Urinary bladder (tissue), 4 donors: ENCODE data around the gene PPARA. TPM values are rescaled to one million over a fixed set of nuclear protein-coding genes. Genes with fewer than 3 reads are reported as not detected.

Source experiments
- DNase-seq: peaks from one replicate; pipeline ENCODE4 v3.0.0-alpha.2; 2015; ENCODE audit errors: extremely low spot score
- H3K27ac ChIP-seq: one replicate; pipeline ENCODE4 v1.5.1; 2013; ENCODE audit warnings: low read depth, mild to moderate bottlenecking, moderate library complexity
- H3K36me3 ChIP-seq: one replicate; pipeline ENCODE4 v1.6.1; 2013; ENCODE audit warnings: mild to moderate bottlenecking, moderate library complexity; ENCODE audit not compliant: insufficient read depth
- H3K4me1 ChIP-seq: one replicate; pipeline ENCODE4 v1.6.1; 2013; ENCODE audit warnings: mild to moderate bottlenecking, moderate library complexity; ENCODE audit not compliant: insufficient read depth
- H3K4me3 ChIP-seq: one replicate; pipeline ENCODE4 v1.5.1; 2013; ENCODE audit warnings: low read depth, low read length
- WGBS: extraction: QIAGEN DNeasy Blood & Tissue Kit; methylation state at CpG from one replicate; pipeline ENCODE4 v1.1.7; 2013; 5-methylcytosine and 5-hydroxymethylcytosine counted together
- polyA plus RNA-seq: library from polyadenylated mRNA; stranded (reverse); fragments of 200-250 nt; gene quantifications from one replicate; pipeline ENCODE4 v1.2.3, GENCODE V29; 2013
- total RNA-seq: library from RNA; depleted of rRNA; stranded (reverse); fragments of >200 nt; gene quantifications from one replicate; pipeline ENCODE4 v1.2.3, GENCODE V29; 2014
- donor health status: healthy with polysubstance abuse.
- donor health status: healthy.

The PPARA gene
- total and polyA plus RNA-seq, 2 donors = 12.5 to 22.8 TPM

DNA sequence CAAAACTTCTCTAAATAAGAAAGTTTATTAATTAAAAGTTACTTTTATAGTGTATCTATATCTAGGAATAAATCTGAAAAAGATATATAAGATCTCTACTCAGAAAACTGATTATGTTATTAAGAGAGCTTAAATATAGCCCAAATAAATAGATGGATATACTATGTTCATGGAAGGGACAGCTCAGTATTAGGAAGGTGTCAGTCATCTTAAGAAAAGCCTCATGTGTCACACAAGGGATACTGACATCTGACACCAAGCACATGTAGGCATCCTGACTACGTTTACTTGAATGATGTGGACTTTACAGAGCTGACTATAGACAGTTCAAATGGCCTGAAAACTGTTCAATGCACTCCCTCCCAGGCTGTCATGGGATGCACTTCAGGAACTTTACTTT, 19.3 kb downstream of the PPARA start:
- no peaks in the 10 kb centered on the region for H3K36me3 ChIP-seq
- peaks cover 2% of the 10 kb centered on the region for H3K4me1 ChIP-seq
- 91% methylated on average over 1 of the region's 1 CpG for WGBS
- no peak overlapping the region for H3K27ac ChIP-seq
- no peak for DNase-seq
- H3K4me3 ChIP-seq = no peak overlapping the region

DNA sequence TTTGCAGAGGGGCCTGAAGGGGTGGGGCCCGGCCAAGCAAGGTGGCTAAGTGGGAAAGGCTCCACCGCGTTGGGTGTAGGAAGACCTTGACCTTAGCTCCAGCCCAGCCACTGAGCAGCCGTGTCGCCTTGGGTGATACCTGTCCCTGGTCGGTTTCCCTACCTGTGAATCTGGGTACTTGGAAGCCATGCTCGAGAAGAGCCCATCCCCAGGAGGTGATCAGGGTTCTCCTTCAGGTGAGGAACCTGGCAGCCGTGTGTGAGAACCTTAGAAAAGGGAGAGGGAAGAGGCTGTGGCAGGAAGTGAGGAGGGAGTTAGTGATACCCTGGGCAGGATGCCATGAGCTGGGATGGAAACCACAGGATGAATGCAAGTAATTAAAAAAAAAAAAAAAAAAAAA, 21.6 kb downstream of the PPARA start:
- WGBS = 90% methylated on average over 8 of the region's 8 CpGs
- H3K4me1 ChIP-seq = peaks cover 2% of the 10 kb centered on the region
- H3K36me3 ChIP-seq = no peaks in the 10 kb centered on the region
- H3K4me3 ChIP-seq = no peak overlapping the region
- H3K27ac ChIP-seq = no peak overlapping the region
- no peak for DNase-seq

DNA sequence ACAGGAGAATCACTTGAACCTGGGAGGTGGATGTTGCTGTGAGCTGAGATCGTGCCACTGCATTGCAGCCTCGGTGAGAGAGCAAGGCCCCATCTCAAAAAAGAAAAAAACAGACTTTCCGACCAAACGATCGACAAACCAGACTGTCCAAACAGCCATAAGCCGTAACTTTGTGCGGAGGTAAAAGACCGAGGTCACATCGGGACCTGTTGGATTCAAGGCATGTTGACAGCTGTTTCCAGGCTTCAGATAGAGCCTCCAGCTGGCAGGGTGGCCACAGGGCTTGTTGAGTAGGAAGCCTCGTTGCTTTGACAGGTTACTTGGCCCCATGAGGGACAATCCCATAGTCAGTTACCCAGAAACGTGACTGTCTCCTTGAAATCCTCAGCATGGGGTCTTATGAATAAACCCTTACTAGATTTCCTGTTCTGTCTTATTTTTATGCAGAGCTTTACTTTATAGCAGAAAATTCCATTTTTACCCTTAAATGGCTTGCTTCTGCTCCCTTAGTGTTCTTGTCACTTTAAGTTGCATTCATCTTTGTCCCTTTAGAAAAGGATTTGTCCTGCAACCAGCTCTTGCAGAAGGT, 22.3 kb downstream of the PPARA start:
- H3K36me3 ChIP-seq = no peaks in the 10 kb centered on the region
- peaks cover 2% of the 10 kb centered on the region for H3K4me1 ChIP-seq
- no peak for DNase-seq
- 85% methylated on average over 11 of the region's 11 CpGs for WGBS
- no peak overlapping the region for H3K27ac ChIP-seq
- no peak overlapping the region for H3K4me3 ChIP-seq

- 67% methylated on average over 3 of the region's 3 CpGs for whole genome bisulfite sequencing
Observed at GRCh38 chr22:46173152-46173551, 22.8 kb downstream of the PPARA start.

DNA sequence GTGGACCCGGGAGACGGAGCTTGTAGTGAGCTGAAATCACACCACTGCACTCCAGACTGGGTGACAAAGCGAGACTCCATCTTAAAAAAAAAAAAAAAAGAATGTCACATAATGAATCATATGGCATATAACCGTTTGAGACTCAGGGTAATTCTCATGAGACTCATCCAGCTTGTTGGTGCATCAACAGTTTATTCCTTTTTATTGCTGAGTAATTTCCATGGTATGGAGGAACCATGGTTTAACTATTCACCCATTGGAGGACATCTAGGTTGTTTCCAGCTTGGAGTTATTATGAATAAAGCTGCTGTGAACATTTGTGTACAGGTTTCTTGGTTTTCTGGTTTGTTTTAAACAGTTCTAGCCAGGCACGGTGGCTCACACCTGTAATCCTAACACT, 25.3 kb downstream of the PPARA start:
- H3K4me1 ChIP-seq = peaks cover 2% of the 10 kb centered on the region
- H3K36me3 ChIP-seq = no peaks in the 10 kb centered on the region
- no peak for DNase-seq
- H3K4me3 ChIP-seq = no peak overlapping the region
- WGBS = 91% methylated on average over 5 of the region's 5 CpGs
- no peak overlapping the region for H3K27ac ChIP-seq

More at GRCh38 chr22:46173152-46173551, 22.8 kb downstream of the PPARA start:
- no peak overlapping the region for H3K4me3 ChIP-seq
- DNase-seq = no peak
- no peak overlapping the region for H3K27ac ChIP-seq
- peaks cover 2% of the 10 kb centered on the region for H3K4me1 ChIP-seq
- H3K36me3 ChIP-seq = no peaks in the 10 kb centered on the region

DNA sequence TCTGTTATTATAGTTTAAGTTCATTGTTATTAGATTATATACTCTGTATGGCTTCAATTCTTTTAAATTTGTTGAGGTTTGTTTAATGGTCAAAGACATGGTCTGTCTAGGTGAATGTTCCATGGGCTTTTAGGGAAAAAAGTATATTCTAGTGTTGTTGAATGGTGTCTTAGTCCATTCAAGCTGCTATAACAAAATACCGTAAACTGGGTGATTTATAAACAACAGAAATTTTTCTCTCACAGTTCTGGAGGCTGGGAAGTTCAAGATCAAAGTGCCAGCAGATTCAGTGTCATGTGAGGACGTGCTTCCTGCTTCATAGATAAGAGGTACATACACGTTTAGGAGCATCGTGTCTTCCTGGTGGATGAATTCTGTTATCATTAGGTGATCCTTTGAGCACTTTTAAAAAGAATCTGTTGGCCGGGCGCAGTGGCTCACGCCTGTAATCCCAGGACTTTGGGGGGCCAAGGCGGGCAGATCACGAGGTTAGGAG, 26.2 kb downstream of the PPARA start:
- Histone ChIP-seq H3K4me1 (peaks cover 2% of the 10 kb centered on the region), H3K4me3 (no peak overlapping the region), H3K36me3 (no peaks in the 10 kb centered on the region), H3K27ac (no peak overlapping the region)
- WGBS = 87% methylated on average over 9 of the region's 9 CpGs
- DNase-seq = no peak

GRCh38 chr22:46178755-46179505, 28.6 kb downstream of the PPARA start:
- DNase-seq = no peak
- 95% methylated on average over 4 of the region's 4 CpGs for WGBS
- H3K4me1 ChIP-seq = no peaks in the 10 kb centered on the region
- no peaks in the 10 kb centered on the region for H3K36me3 ChIP-seq
- no peak overlapping the region for H3K4me3 ChIP-seq
- H3K27ac ChIP-seq = no peak overlapping the region

GRCh38 chr22:46179748-46180147, 29.4 kb downstream of the PPARA start:
- DNase-seq = no peak
- 97% methylated on average over 1 of the region's 1 CpG for WGBS
- Histone ChIP-seq H3K4me3 (no peak overlapping the region), H3K4me1 (no peaks in the 10 kb centered on the region), H3K36me3 (no peaks in the 10 kb centered on the region), H3K27ac (no peak overlapping the region)

- H3K36me3 ChIP-seq = no peaks in the 10 kb centered on the region
- H3K27ac ChIP-seq = no peak overlapping the region
- 97% methylated on average over 12 of the region's 12 CpGs for WGBS
- H3K4me1 ChIP-seq = no peaks in the 10 kb centered on the region
- H3K4me3 ChIP-seq = no peak overlapping the region
- no peak for DNase-seq
Observed at GRCh38 chr22:46180370-46181137, 30.2 kb downstream of the PPARA start.

- H3K4me3 ChIP-seq = no peak overlapping the region
- no peaks in the 10 kb centered on the region for H3K4me1 ChIP-seq
- WGBS = 92% methylated on average over 5 of the region's 5 CpGs
- DNase-seq = no peak
- H3K27ac ChIP-seq = no peak overlapping the region
- H3K36me3 ChIP-seq = no peaks in the 10 kb centered on the region
Observed at GRCh38 chr22:46183733-46184132, 33.4 kb downstream of the PPARA start.

- WGBS = 93% methylated on average over 2 of the region's 2 CpGs
- Histone ChIP-seq H3K36me3 (no peaks in the 10 kb centered on the region), H3K4me1 (no peaks in the 10 kb centered on the region), H3K27ac (no peak overlapping the region), H3K4me3 (no peak overlapping the region)
- no peak for DNase-seq
Observed at GRCh38 chr22:46185283-46185682, 35.0 kb downstream of the PPARA start.

GRCh38 chr22:46187862-46188261, 37.5 kb downstream of the PPARA start:
- Histone ChIP-seq H3K4me3 (no peak overlapping the region), H3K4me1 (no peaks in the 10 kb centered on the region), H3K27ac (no peak overlapping the region), H3K36me3 (no peaks in the 10 kb centered on the region)
- 94% methylated on average over 3 of the region's 3 CpGs for WGBS
- no peak for DNase-seq

DNA sequence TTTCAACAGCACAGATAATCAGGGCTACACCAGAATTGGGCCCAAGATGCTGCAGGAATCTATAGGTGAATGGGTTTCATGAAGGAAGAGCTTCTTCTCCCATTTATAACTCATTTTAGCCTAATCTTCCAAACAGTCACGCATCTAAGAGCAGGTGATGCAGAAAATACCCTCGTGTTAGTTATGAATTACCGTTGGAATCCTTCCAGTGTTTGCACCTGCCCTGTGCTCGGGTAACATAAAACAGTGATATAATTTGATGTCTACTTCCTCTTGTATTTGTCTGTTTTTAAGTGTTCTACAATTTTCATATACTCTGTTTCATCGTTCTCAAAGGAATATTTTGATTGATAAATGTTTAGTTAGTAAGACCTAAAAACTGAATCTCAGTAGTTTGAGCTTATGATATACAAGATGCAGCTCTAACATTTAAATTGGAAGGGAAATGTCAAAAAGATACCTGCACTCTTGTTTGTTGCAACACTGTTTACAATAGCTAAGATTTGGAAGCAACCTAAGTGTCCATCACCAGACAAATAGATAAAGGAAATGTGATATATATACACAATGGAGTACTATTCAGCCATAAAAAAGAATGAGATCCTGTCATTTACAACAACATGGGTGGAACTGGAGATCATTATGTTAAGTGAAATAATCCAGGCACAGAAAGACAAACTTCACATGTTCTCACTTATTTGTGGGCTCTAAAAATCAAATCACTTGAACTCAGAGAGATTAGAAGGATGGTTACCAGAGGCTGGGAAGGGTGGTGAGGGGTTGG, 42.1 kb downstream of the PPARA start:
- WGBS = 92% methylated on average over 5 of the region's 5 CpGs
- H3K27ac ChIP-seq = no peak overlapping the region
- DNase-seq = no peak
- no peak overlapping the region for H3K4me3 ChIP-seq
- H3K36me3 ChIP-seq = no peaks in the 10 kb centered on the region
- H3K4me1 ChIP-seq = no peaks in the 10 kb centered on the region
